ENCODE data around the gene CEP170.

Gene CEP170

GRCh38 chr1:243275316-243275715 lies 20.2 kb upstream of the CEP170 start:
- DNase-seq (ENCODE audit: low spot score in 2 of 2) = no peak
- in situ Hi-C loops (cut with MboI; ENCODE audit: low sequenced_read_pairs) = no loop called here
- H3K4me1 ChIP-seq = no peaks in the 10 kb centered on the region
- H3K9me3 ChIP-seq = no peaks in the 10 kb centered on the region
- H3K27me3 ChIP-seq (ENCODE audit: low read depth) = no peaks in the 10 kb centered on the region
- no peak overlapping the region for H3K4me3 ChIP-seq
- peaks cover 8% of the 10 kb centered on the region for H3K36me3 ChIP-seq (replicated peaks)

- no peaks in the 10 kb centered on the region for H3K4me1 ChIP-seq
- no peak for DNase-seq (ENCODE audit: low spot score in 2 of 2)
- no peaks in the 10 kb centered on the region for H3K27me3 ChIP-seq (ENCODE audit: low read depth)
- peaks cover 8% of the 10 kb centered on the region for H3K36me3 ChIP-seq (replicated peaks)
- in situ Hi-C loops (cut with MboI; ENCODE audit: low sequenced_read_pairs) = no loop called here
- H3K9me3 ChIP-seq = no peaks in the 10 kb centered on the region
- H3K4me3 ChIP-seq = no peak overlapping the region
These were observed 18.9 kb upstream of the CEP170 start for GRCh38 chr1:243273945-243274344.

- in situ Hi-C loops (cut with MboI; ENCODE audit: low sequenced_read_pairs) = no loop called here
- Histone ChIP-seq H3K27me3 (ENCODE audit: low read depth) (no peaks in the 10 kb centered on the region), H3K4me1 (no peaks in the 10 kb centered on the region), H3K9me3 (no peaks in the 10 kb centered on the region), H3K36me3 (replicated peaks) (peaks cover 8% of the 10 kb centered on the region), H3K4me3 (no peak overlapping the region)
- DNase-seq (ENCODE audit: low spot score in 2 of 2) = no peak
These were observed 18.4 kb upstream of the CEP170 start for GRCh38 chr1:243273506-243273905.

- no peaks in the 10 kb centered on the region for H3K27me3 ChIP-seq (ENCODE audit: low read depth)
- H3K4me3 ChIP-seq = no peak overlapping the region
- no peak for DNase-seq (ENCODE audit: low spot score in 2 of 2)
- H3K36me3 ChIP-seq (replicated peaks) = peaks cover 8% of the 10 kb centered on the region
- no peaks in the 10 kb centered on the region for H3K9me3 ChIP-seq
- in situ Hi-C loops (cut with MboI; ENCODE audit: low sequenced_read_pairs) = no loop called here
- no peaks in the 10 kb centered on the region for H3K4me1 ChIP-seq
These were observed 17.3 kb upstream of the CEP170 start for GRCh38 chr1:243272401-243272800.

- peaks cover 5% of the 10 kb centered on the region for H3K36me3 ChIP-seq (replicated peaks)
- H3K4me3 ChIP-seq = no peak overlapping the region
- no peaks in the 10 kb centered on the region for H3K27me3 ChIP-seq (ENCODE audit: low read depth)
- DNase-seq (ENCODE audit: low spot score in 2 of 2) = no peak
- H3K4me1 ChIP-seq = no peaks in the 10 kb centered on the region
- in situ Hi-C loops (cut with MboI; ENCODE audit: low sequenced_read_pairs) = no loop called here
- no peaks in the 10 kb centered on the region for H3K9me3 ChIP-seq
These were observed 16.9 kb upstream of the CEP170 start for GRCh38 chr1:243271996-243272395.

GRCh38 chr1:243270097-243270864 lies 15.2 kb upstream of the CEP170 start:
- DNase-seq (ENCODE audit: low spot score in 2 of 2) = no peak
- peaks cover 4% of the 10 kb centered on the region; the same call in 1 of the 2 replicates for H3K36me3 ChIP-seq (replicated peaks)
- H3K4me1 ChIP-seq = no peaks in the 10 kb centered on the region
- H3K9me3 ChIP-seq = no peaks in the 10 kb centered on the region
- in situ Hi-C loops (cut with MboI; ENCODE audit: low sequenced_read_pairs) = no loop called here
- no peak overlapping the region for H3K4me3 ChIP-seq
- H3K27me3 ChIP-seq (ENCODE audit: low read depth) = no peaks in the 10 kb centered on the region

- no peak overlapping the region for H3K4me3 ChIP-seq
- in situ Hi-C loops (cut with MboI; ENCODE audit: low sequenced_read_pairs) = no loop called here
These were observed 14.3 kb upstream of the CEP170 start for GRCh38 chr1:243269461-243269801.

GRCh38 chr1:243268751-243269460 lies 13.8 kb upstream of the CEP170 start:
- in situ Hi-C loops (cut with MboI; ENCODE audit: low sequenced_read_pairs) = no loop called here
- no peak overlapping the region for H3K4me3 ChIP-seq
- H3K9me3 ChIP-seq = no peaks in the 10 kb centered on the region
- DNase-seq (ENCODE audit: low spot score in 2 of 2) = no peak
- H3K27me3 ChIP-seq (ENCODE audit: low read depth) = no peaks in the 10 kb centered on the region
- H3K36me3 ChIP-seq (replicated peaks) = no peaks in the 10 kb centered on the region
- peaks cover 3% of the 10 kb centered on the region for H3K4me1 ChIP-seq

More at GRCh38 chr1:243269461-243269801, 14.3 kb upstream of the CEP170 start:
- Histone ChIP-seq H3K9me3 (no peaks in the 10 kb centered on the region), H3K4me1 (no peaks in the 10 kb centered on the region), H3K27me3 (ENCODE audit: low read depth) (no peaks in the 10 kb centered on the region), H3K36me3 (replicated peaks) (no peaks in the 10 kb centered on the region)
- DNase-seq (ENCODE audit: low spot score in 2 of 2) = no peak

GRCh38 chr1:243267914-243268653 lies 13.0 kb upstream of the CEP170 start:
- H3K9me3 ChIP-seq = no peaks in the 10 kb centered on the region
- H3K27me3 ChIP-seq (ENCODE audit: low read depth) = no peaks in the 10 kb centered on the region
- DNase-seq (ENCODE audit: low spot score in 2 of 2) = no peak
- in situ Hi-C loops (cut with MboI; ENCODE audit: low sequenced_read_pairs) = no loop called here
- no peaks in the 10 kb centered on the region for H3K36me3 ChIP-seq (replicated peaks)
- H3K4me1 ChIP-seq = peaks cover 11% of the 10 kb centered on the region
- H3K4me3 ChIP-seq = no peak overlapping the region

- no peak overlapping the region for H3K4me3 ChIP-seq
These were observed 12.4 kb upstream of the CEP170 start for GRCh38 chr1:243267471-243267880.

GRCh38 chr1:243266231-243266630 lies 11.2 kb upstream of the CEP170 start:
- Histone ChIP-seq H3K36me3 (replicated peaks) (no peaks in the 10 kb centered on the region; the same call in 1 of the 2 replicates), H3K4me1 (peaks cover 15% of the 10 kb centered on the region), H3K27me3 (ENCODE audit: low read depth) (no peaks in the 10 kb centered on the region), H3K4me3 (no peak overlapping the region), H3K9me3 (no peaks in the 10 kb centered on the region)
- DNase-seq (ENCODE audit: low spot score in 2 of 2) = no peak
- in situ Hi-C loops (cut with MboI; ENCODE audit: low sequenced_read_pairs) = no loop called here

More at GRCh38 chr1:243267471-243267880, 12.4 kb upstream of the CEP170 start:
- peaks cover 15% of the 10 kb centered on the region for H3K4me1 ChIP-seq
- in situ Hi-C loops (cut with MboI; ENCODE audit: low sequenced_read_pairs) = no loop called here
- no peaks in the 10 kb centered on the region; the same call in 1 of the 2 replicates for H3K36me3 ChIP-seq (replicated peaks)
- no peak for DNase-seq (ENCODE audit: low spot score in 2 of 2)
- no peaks in the 10 kb centered on the region for H3K9me3 ChIP-seq
- no peaks in the 10 kb centered on the region for H3K27me3 ChIP-seq (ENCODE audit: low read depth)

- in situ Hi-C loops (cut with MboI; ENCODE audit: low sequenced_read_pairs) = no loop called here
- DNase-seq (ENCODE audit: low spot score in 2 of 2) = no peak
- H3K27me3 ChIP-seq (ENCODE audit: low read depth) = no peaks in the 10 kb centered on the region
- no peaks in the 10 kb centered on the region for H3K9me3 ChIP-seq
- H3K36me3 ChIP-seq (replicated peaks) = no peaks in the 10 kb centered on the region; the same call in 1 of the 2 replicates
- peaks cover 15% of the 10 kb centered on the region for H3K4me1 ChIP-seq
- no peak overlapping the region for H3K4me3 ChIP-seq
These were observed 9.6 kb upstream of the CEP170 start for GRCh38 chr1:243264717-243265116.

GRCh38 chr1:243261390-243261789 lies 6.3 kb upstream of the CEP170 start:
- Histone ChIP-seq H3K27me3 (ENCODE audit: low read depth) (no peaks in the 10 kb centered on the region), H3K9me3 (no peaks in the 10 kb centered on the region)
- in situ Hi-C loops (cut with MboI; ENCODE audit: low sequenced_read_pairs) = no loop called here

More at GRCh38 chr1:243261390-243261789, 6.3 kb upstream of the CEP170 start:
- no peak for DNase-seq (ENCODE audit: low spot score in 2 of 2)
- H3K4me1 ChIP-seq = peaks cover 24% of the 10 kb centered on the region
- H3K4me3 ChIP-seq = no peak overlapping the region
- no peaks in the 10 kb centered on the region; the same call in 1 of the 2 replicates for H3K36me3 ChIP-seq (replicated peaks)
